ENCODE results near the gene WBP1L. TPM values are rescaled to one million over a fixed set of nuclear protein-coding genes. Genes with fewer than 3 reads are reported as not detected.

The WBP1L gene
- total RNA-seq, 4 donors from 2014 or later = 92.8 to 185 (median 154) TPM

GRCh38 chr10:102832987-102833386 is 89.2 kb downstream of the WBP1L start:
- TF ChIP-seq CTCF (IDR thresholded peaks at IDR 0.05; ENCODE audit: low read depth) = no peak

GRCh38 chr10:102834143-102834542 is 90.4 kb downstream of the WBP1L start:
- no peak for TF ChIP-seq CTCF (IDR thresholded peaks at IDR 0.05; ENCODE audit: low read depth)

GRCh38 chr10:102835007-102835482 is 91.3 kb downstream of the WBP1L start:
- TF ChIP-seq CTCF (IDR thresholded peaks at IDR 0.05; ENCODE audit: low read depth) = no peak

- TF ChIP-seq CTCF (IDR thresholded peaks at IDR 0.05; ENCODE audit: low read depth) = no peak
These were observed 93.5 kb downstream of the WBP1L start, which contains the start of gene CYP17A1 for GRCh38 chr10:102837230-102837721. CYP17A1 (minus strand) TSS chr10:102837413; CDS start chr10:102837361, 52 bp downstream.

- no peak for TF ChIP-seq CTCF (IDR thresholded peaks at IDR 0.05; ENCODE audit: low read depth)
These were observed 98.1 kb downstream of the WBP1L start for GRCh38 chr10:102841827-102842345.

- TF ChIP-seq CTCF (IDR thresholded peaks at IDR 0.05; ENCODE audit: low read depth) = no peak
These were observed 101.7 kb downstream of the WBP1L start for GRCh38 chr10:102845352-102845902.

- TF ChIP-seq CTCF (IDR thresholded peaks at IDR 0.05; ENCODE audit: low read depth) = no peak
These were observed 106.3 kb downstream of the WBP1L start for GRCh38 chr10:102850025-102850518.
